Keratinocyte (primary cell): ENCODE results near the gene TXNRD1.

Experiments used
- CTCF ChIP-seq, 3 experiments: IDR thresholded peaks in 1 of 3; conservative IDR thresholded peaks in 1 of 3; optimal IDR thresholded peaks in 1 of 3; 2 replicates in 2 of 3; 3 replicates in 1 of 3; pipeline versions ENCODE3 to v1.5.1; 2011; ENCODE audit warnings: low read length in 3 of 3, mild to moderate bottlenecking in 3 of 3, moderate library complexity in 2 of 3, control low read depth in 1 of 3, inconsistent platforms in 1 of 3; ENCODE audit not compliant: insufficient read depth in 2 of 3; ENCODE audit errors: extremely low read depth in 1 of 3
- EZH2 ChIP-seq: IDR thresholded peaks from one replicate; pipeline ENCODE4 v1.6.1; 2012; ENCODE audit warnings: inconsistent platforms, mild to moderate bottlenecking, low read length, moderate library complexity

- no peak for TF ChIP-seq CTCF (optimal IDR thresholded peaks at IDR 0.05 in 1 of 3, IDR thresholded peaks at IDR 0.05 in 1 of 3, conservative IDR thresholded peaks at IDR 0.05 in 1 of 3; ENCODE audit: extremely low read depth in 1 of 3, insufficient read depth in 2 of 3, low read length in 3 of 3)
- TF ChIP-seq EZH2 = no peak
Observed at GRCh38 chr12:104323899-104324298, 108.3 kb downstream of the TXNRD1 start.
